HG02885 (cell line): Measurements from ENCODE around the gene KANK3.
"Not testable (repeated sequence)": the region's sequence is repeated elsewhere in the genome, so short reads cannot be mapped to it uniquely, and the experiment has no call there.

Experiments
- ATAC-seq: cut with Tn5 transposase; IDR thresholded peaks from one replicate; pipeline ENCODE4 v1.9.1; 2021; ENCODE audit warnings: mild to moderate bottlenecking; ENCODE audit not compliant: unreplicated experiment, poor library complexity

The KANK3 gene

GRCh38 chr19:8371011-8371804 lies 28.1 kb upstream of the KANK3 start:
- ATAC-seq: no peak

- ATAC-seq: no peak
Measured at GRCh38 chr19:8370176-8371010, 27.3 kb upstream of the KANK3 start.

- no peak for ATAC-seq
Measured at GRCh38 chr19:8367327-8368001, 24.4 kb upstream of the KANK3 start.

GRCh38 chr19:8366961-8367326 lies 23.9 kb upstream of the KANK3 start:
- no peak for ATAC-seq

GRCh38 chr19:8366121-8366581 lies 23.1 kb upstream of the KANK3 start:
- ATAC-seq: no peak

- no peak for ATAC-seq
Measured at GRCh38 chr19:8363803-8364771, 21.0 kb upstream of the KANK3 start, which contains the start of gene ANGPTL4. Gene ANGPTL4, plus strand, starts transcription at chr19:8364155. Its CDS starts 167 bp downstream, at chr19:8364322.

GRCh38 chr19:8361921-8362793 lies 19.1 kb upstream of the KANK3 start:
- no peak for ATAC-seq

- ATAC-seq: no peak
Measured at GRCh38 chr19:8360196-8360595, 17.1 kb upstream of the KANK3 start.

GRCh38 chr19:8358948-8359347 lies 15.9 kb upstream of the KANK3 start:
- no peak for ATAC-seq

- ATAC-seq: no peak
Measured at GRCh38 chr19:8357007-8357521, 14.0 kb upstream of the KANK3 start.

- ATAC-seq: no peak
Measured at GRCh38 chr19:8355631-8356402, 12.8 kb upstream of the KANK3 start.

- ATAC-seq: not testable (repeated sequence)
Measured at GRCh38 chr19:8352845-8353244, 9.8 kb upstream of the KANK3 start.

- ATAC-seq: no peak
Measured at GRCh38 chr19:8352134-8352827, 9.2 kb upstream of the KANK3 start.

- not testable (repeated sequence) for ATAC-seq
Measured at GRCh38 chr19:8349629-8350372, 6.7 kb upstream of the KANK3 start.

- ATAC-seq: no peak
Measured at GRCh38 chr19:8343483-8343844, 402 bp upstream of the KANK3 start.

GRCh38 chr19:8342316-8342683 lies 762 bp downstream of the KANK3 start:
- ATAC-seq: no peak

GRCh38 chr19:8341504-8341903 lies 1.6 kb downstream of the KANK3 start:
- not testable (repeated sequence) for ATAC-seq
